WTC11 (cell line): ENCODE measurements around the gene CCDC24. TPM values are rescaled to one million over a fixed set of nuclear protein-coding genes. Genes with fewer than 3 reads are reported as not detected.

Experiments
- ARID4B ChIP-seq: sonication (generic); formaldehyde crosslinking; IDR thresholded peaks from 2 replicates; pipeline ENCODE4 v1.8.0; 2023; ENCODE audit warnings: missing genetic modification reagents, mild to moderate bottlenecking, borderline replicate concordance
- CREB1 ChIP-seq: sonication (generic); formaldehyde crosslinking; IDR thresholded peaks from 2 replicates; pipeline ENCODE4 v1.8.0; 2023; ENCODE audit warnings: mild to moderate bottlenecking, missing genetic modification reagents
- MYBL2 ChIP-seq: sonication (generic); formaldehyde crosslinking; IDR thresholded peaks from 2 replicates; pipeline ENCODE4 v1.8.1; 2023; ENCODE audit warnings: mild to moderate bottlenecking, moderate library complexity, missing genetic modification reagents
- NR1H2 ChIP-seq: sonication (generic); formaldehyde crosslinking; IDR thresholded peaks from 2 replicates; pipeline ENCODE4 v1.9.0; 2021; ENCODE audit warnings: mild to moderate bottlenecking, moderate library complexity, missing genetic modification reagents
- SMAD3 ChIP-seq: sonication (generic); formaldehyde crosslinking; IDR thresholded peaks from 2 replicates; pipeline ENCODE4 v1.8.0; 2022; ENCODE audit warnings: missing genetic modification reagents, mild to moderate bottlenecking, borderline replicate concordance
- SOX15 ChIP-seq: fragments of 250-450 bp; sonication (Bioruptor Pico); IDR thresholded peaks from 2 replicates; pipeline ENCODE4 v1.9.0; 2021; ENCODE audit warnings: mild to moderate bottlenecking
- SP1 ChIP-seq: sonication (generic); formaldehyde crosslinking; conservative IDR thresholded peaks from 2 replicates; pipeline ENCODE4 v1.8.1; 2022; ENCODE audit warnings: missing genetic modification reagents
- ZNF121 ChIP-seq: sonication (generic); formaldehyde crosslinking; IDR thresholded peaks from 2 replicates; pipeline ENCODE4 v1.8.0; 2023; ENCODE audit warnings: missing genetic modification reagents
- ZNF219 ChIP-seq: sonication (generic); formaldehyde crosslinking; IDR thresholded peaks from 2 replicates; pipeline ENCODE4 v1.8.0; 2023; ENCODE audit warnings: missing genetic modification reagents, mild to moderate bottlenecking, borderline replicate concordance
- ZNF281 ChIP-seq: sonication (generic); formaldehyde crosslinking; IDR thresholded peaks from 2 replicates; pipeline ENCODE4 v1.8.0; 2023; ENCODE audit warnings: mild to moderate bottlenecking, missing genetic modification reagents
- ZNF416 ChIP-seq: fragments of 250-450 bp; sonication (Bioruptor Pico); IDR thresholded peaks from 2 replicates; pipeline ENCODE4 v1.9.0; 2021; ENCODE audit warnings: mild to moderate bottlenecking, inconsistent platforms
- ZNF423 ChIP-seq: fragments of 250-450 bp; sonication (Bioruptor Pico); IDR thresholded peaks from 2 replicates; pipeline ENCODE4 v2.1.2; 2022; ENCODE audit warnings: mild to moderate bottlenecking, moderate library complexity
- total RNA-seq: library from RNA; stranded (reverse); gene quantifications from 3 replicates; pipeline ENCODE4 v1.2.3, GENCODE V29; 2021
- TF ChIP-seq, protein P1 (sequence below): sonication (generic); formaldehyde crosslinking; IDR thresholded peaks from 2 replicates; pipeline ENCODE4 v1.8.1; 2022; ENCODE audit warnings: mild to moderate bottlenecking, moderate library complexity, missing genetic modification reagents
- TF ChIP-seq, protein P2 (sequence below): fragments of 250-450 bp; sonication (Bioruptor Pico); IDR thresholded peaks from 2 replicates; pipeline ENCODE4 v1.9.0; 2021; ENCODE audit warnings: mild to moderate bottlenecking
- TF ChIP-seq, protein P3 (sequence below): sonication (generic); formaldehyde crosslinking; IDR thresholded peaks from 2 replicates; pipeline ENCODE4 v1.8.0; 2022; ENCODE audit warnings: missing genetic modification reagents
- TF ChIP-seq, protein P4 (sequence below): fragments of 250-450 bp; sonication (Bioruptor Pico); IDR thresholded peaks from 2 replicates; pipeline ENCODE4 v1.8.0; 2021; ENCODE audit warnings: mild to moderate bottlenecking
- TF ChIP-seq, protein P5 (sequence below): sonication (generic); formaldehyde crosslinking; IDR thresholded peaks from 2 replicates; pipeline ENCODE4 v1.8.1; 2023; ENCODE audit warnings: mild to moderate bottlenecking, missing genetic modification reagents, borderline replicate concordance
- TF ChIP-seq, protein P6 (sequence below): sonication (generic); formaldehyde crosslinking; IDR thresholded peaks from 2 replicates; pipeline ENCODE4 v1.8.0; 2022; ENCODE audit warnings: mild to moderate bottlenecking, missing genetic modification reagents
- TF ChIP-seq, protein P7 (sequence below): sonication (generic); formaldehyde crosslinking; IDR thresholded peaks from 2 replicates; pipeline ENCODE4 v1.8.1; 2023; ENCODE audit warnings: mild to moderate bottlenecking, missing genetic modification reagents

The CCDC24 gene
- total RNA-seq, 1 experiment from 2014 or later: 12.1 TPM

DNA sequence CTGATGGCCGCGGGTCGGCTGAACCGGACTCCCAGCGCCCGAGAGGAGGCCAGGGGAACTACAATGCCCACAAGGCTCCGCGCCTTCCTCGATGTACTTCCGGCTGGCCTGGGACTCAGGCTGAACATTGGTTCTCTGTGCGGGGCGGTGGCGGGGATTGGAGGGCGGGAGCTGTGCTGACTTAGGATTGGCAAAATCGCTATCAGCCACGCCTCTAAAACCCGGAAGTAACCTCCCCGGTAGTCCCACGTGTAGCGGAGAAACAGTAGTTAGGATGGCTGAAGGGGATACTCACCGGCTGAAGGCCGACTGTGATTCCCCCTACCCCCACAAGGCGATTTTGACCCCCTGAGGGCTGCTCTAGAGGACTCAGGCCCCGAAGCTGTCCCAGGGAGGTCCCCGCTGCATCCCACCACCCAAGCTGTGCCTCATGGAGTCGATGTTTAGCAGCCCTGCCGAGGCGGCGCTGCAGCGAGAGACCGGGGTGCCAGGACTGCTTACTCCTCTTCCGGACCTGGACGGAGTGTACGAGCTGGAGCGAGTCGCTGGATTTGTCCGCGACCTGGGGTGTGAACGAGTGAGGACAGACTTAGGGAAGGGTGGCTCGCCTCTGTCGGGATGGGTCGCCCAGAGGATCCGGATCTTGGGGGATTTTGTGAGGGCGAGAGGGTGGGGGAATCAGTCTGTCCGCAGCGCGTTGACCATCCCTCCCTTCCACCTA is 21.5 kb upstream of the CCDC24 start, which contains the start of gene DPH2 (continued):
- TF ChIP-seq, protein P1, sequence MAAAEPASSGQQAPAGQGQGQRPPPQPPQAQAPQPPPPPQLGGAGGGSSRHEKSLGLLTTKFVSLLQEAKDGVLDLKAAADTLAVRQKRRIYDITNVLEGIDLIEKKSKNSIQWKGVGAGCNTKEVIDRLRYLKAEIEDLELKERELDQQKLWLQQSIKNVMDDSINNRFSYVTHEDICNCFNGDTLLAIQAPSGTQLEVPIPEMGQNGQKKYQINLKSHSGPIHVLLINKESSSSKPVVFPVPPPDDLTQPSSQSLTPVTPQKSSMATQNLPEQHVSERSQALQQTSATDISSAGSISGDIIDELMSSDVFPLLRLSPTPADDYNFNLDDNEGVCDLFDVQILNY (CRISPR knock-in tag): no peak
- no peak for TF ChIP-seq ZNF423 (CRISPR knock-in tag)
- TF ChIP-seq MYBL2 (CRISPR knock-in tag): no peak
- TF ChIP-seq ZNF219 (CRISPR knock-in tag): no peak
- TF ChIP-seq, protein P2, sequence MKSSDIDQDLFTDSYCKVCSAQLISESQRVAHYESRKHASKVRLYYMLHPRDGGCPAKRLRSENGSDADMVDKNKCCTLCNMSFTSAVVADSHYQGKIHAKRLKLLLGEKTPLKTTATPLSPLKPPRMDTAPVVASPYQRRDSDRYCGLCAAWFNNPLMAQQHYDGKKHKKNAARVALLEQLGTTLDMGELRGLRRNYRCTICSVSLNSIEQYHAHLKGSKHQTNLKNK (CRISPR knock-in tag): no peak
- TF ChIP-seq SP1 (CRISPR knock-in tag): peak; percentile 77
- TF ChIP-seq, protein P3, sequence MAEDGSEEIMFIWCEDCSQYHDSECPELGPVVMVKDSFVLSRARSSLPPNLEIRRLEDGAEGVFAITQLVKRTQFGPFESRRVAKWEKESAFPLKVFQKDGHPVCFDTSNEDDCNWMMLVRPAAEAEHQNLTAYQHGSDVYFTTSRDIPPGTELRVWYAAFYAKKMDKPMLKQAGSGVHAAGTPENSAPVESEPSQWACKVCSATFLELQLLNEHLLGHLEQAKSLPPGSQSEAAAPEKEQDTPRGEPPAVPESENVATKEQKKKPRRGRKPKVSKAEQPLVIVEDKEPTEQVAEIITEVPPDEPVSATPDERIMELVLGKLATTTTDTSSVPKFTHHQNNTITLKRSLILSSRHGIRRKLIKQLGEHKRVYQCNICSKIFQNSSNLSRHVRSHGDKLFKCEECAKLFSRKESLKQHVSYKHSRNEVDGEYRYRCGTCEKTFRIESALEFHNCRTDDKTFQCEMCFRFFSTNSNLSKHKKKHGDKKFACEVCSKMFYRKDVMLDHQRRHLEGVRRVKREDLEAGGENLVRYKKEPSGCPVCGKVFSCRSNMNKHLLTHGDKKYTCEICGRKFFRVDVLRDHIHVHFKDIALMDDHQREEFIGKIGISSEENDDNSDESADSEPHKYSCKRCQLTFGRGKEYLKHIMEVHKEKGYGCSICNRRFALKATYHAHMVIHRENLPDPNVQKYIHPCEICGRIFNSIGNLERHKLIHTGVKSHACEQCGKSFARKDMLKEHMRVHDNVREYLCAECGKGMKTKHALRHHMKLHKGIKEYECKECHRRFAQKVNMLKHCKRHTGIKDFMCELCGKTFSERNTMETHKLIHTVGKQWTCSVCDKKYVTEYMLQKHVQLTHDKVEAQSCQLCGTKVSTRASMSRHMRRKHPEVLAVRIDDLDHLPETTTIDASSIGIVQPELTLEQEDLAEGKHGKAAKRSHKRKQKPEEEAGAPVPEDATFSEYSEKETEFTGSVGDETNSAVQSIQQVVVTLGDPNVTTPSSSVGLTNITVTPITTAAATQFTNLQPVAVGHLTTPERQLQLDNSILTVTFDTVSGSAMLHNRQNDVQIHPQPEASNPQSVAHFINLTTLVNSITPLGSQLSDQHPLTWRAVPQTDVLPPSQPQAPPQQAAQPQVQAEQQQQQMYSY (CRISPR knock-in tag): no peak
- no peak for TF ChIP-seq ZNF281 (CRISPR knock-in tag)
- TF ChIP-seq, protein P4, sequence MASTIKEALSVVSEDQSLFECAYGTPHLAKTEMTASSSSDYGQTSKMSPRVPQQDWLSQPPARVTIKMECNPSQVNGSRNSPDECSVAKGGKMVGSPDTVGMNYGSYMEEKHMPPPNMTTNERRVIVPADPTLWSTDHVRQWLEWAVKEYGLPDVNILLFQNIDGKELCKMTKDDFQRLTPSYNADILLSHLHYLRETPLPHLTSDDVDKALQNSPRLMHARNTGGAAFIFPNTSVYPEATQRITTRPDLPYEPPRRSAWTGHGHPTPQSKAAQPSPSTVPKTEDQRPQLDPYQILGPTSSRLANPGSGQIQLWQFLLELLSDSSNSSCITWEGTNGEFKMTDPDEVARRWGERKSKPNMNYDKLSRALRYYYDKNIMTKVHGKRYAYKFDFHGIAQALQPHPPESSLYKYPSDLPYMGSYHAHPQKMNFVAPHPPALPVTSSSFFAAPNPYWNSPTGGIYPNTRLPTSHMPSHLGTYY (CRISPR knock-in tag): no peak
- TF ChIP-seq NR1H2 (CRISPR knock-in tag): no peak
- no peak for TF ChIP-seq SMAD3 (CRISPR knock-in tag)
- TF ChIP-seq SOX15 (CRISPR knock-in tag): no peak
- TF ChIP-seq, protein P5, sequence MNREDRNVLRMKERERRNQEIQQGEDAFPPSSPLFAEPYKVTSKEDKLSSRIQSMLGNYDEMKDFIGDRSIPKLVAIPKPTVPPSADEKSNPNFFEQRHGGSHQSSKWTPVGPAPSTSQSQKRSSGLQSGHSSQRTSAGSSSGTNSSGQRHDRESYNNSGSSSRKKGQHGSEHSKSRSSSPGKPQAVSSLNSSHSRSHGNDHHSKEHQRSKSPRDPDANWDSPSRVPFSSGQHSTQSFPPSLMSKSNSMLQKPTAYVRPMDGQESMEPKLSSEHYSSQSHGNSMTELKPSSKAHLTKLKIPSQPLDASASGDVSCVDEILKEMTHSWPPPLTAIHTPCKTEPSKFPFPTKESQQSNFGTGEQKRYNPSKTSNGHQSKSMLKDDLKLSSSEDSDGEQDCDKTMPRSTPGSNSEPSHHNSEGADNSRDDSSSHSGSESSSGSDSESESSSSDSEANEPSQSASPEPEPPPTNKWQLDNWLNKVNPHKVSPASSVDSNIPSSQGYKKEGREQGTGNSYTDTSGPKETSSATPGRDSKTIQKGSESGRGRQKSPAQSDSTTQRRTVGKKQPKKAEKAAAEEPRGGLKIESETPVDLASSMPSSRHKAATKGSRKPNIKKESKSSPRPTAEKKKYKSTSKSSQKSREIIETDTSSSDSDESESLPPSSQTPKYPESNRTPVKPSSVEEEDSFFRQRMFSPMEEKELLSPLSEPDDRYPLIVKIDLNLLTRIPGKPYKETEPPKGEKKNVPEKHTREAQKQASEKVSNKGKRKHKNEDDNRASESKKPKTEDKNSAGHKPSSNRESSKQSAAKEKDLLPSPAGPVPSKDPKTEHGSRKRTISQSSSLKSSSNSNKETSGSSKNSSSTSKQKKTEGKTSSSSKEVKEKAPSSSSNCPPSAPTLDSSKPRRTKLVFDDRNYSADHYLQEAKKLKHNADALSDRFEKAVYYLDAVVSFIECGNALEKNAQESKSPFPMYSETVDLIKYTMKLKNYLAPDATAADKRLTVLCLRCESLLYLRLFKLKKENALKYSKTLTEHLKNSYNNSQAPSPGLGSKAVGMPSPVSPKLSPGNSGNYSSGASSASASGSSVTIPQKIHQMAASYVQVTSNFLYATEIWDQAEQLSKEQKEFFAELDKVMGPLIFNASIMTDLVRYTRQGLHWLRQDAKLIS: no peak
- TF ChIP-seq, protein P6, sequence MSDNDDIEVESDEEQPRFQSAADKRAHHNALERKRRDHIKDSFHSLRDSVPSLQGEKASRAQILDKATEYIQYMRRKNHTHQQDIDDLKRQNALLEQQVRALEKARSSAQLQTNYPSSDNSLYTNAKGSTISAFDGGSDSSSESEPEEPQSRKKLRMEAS (CRISPR knock-in tag): peak; percentile 75
- TF ChIP-seq ARID4B: peak; percentile 66; the same call in 1 of the 2 replicates
- TF ChIP-seq ZNF416 (CRISPR knock-in tag): no peak
- TF ChIP-seq, protein P7, sequence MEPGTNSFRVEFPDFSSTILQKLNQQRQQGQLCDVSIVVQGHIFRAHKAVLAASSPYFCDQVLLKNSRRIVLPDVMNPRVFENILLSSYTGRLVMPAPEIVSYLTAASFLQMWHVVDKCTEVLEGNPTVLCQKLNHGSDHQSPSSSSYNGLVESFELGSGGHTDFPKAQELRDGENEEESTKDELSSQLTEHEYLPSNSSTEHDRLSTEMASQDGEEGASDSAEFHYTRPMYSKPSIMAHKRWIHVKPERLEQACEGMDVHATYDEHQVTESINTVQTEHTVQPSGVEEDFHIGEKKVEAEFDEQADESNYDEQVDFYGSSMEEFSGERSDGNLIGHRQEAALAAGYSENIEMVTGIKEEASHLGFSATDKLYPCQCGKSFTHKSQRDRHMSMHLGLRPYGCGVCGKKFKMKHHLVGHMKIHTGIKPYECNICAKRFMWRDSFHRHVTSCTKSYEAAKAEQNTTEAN (CRISPR knock-in tag): no peak
- TF ChIP-seq ZNF121 (CRISPR knock-in tag): no peak
- TF ChIP-seq CREB1 (CRISPR knock-in tag): no peak
